ENCODE measurements around the gene HAUS3. TPM values are rescaled to one million over a fixed set of nuclear protein-coding genes. Genes with fewer than 3 reads are reported as not detected.
"Not testable (repeated sequence)": the region's sequence is repeated elsewhere in the genome, so short reads cannot be mapped to it uniquely, and the experiment has no call there.

The HAUS3 gene
- total RNA-seq, 2 experiments from 2014 or later, result 28.5 to 28.7 TPM

- POLR2A ChIA-PET, result interaction anchor here (0.6 kb wide), 1 partner anchor 9 kb away, joined by 3 read pairs; no protein-coding TSS in a partner anchor
- H3K4me3 Mint-ChIP-seq, result no peak overlapping the region
- H3K36me3 Mint-ChIP-seq, result no peaks in the 10 kb centered on the region
- H3K27ac Mint-ChIP-seq, result no peak overlapping the region
- H3K9me3 Mint-ChIP-seq, result peaks cover 3% of the 10 kb centered on the region
- H3K4me1 Mint-ChIP-seq, result peaks cover 22% of the 10 kb centered on the region
- no peaks in the 10 kb centered on the region for H3K27me3 Mint-ChIP-seq
- ATAC-seq (ENCODE audit: low read depth) (no peak), DNase-seq (no peak)
Observed at GRCh38 chr4:2284161-2284933, 42.4 kb upstream of the HAUS3 start.

- no peaks in the 10 kb centered on the region for H3K36me3 Mint-ChIP-seq
- peaks cover 3% of the 10 kb centered on the region for H3K9me3 Mint-ChIP-seq
- no peak overlapping the region for H3K4me3 Mint-ChIP-seq
- H3K27ac Mint-ChIP-seq, result no peak overlapping the region
- no peaks in the 10 kb centered on the region for H3K27me3 Mint-ChIP-seq
- POLR2A ChIA-PET, result interaction anchor here (0.6 kb wide), 1 partner anchor 10 kb away, joined by 3 read pairs; no protein-coding TSS in a partner anchor
- no peak for ATAC-seq (ENCODE audit: low read depth)
- no peak for DNase-seq
- peaks cover 22% of the 10 kb centered on the region for H3K4me1 Mint-ChIP-seq
Observed at GRCh38 chr4:2283199-2283711, 41.3 kb upstream of the HAUS3 start.

- H3K4me1 Mint-ChIP-seq, result peaks cover 22% of the 10 kb centered on the region
- DNase-seq (peak; percentile 61), ATAC-seq (ENCODE audit: low read depth) (peak; percentile 97)
- H3K27ac Mint-ChIP-seq, result peak overlapping the region; percentile 90
- H3K4me3 Mint-ChIP-seq, result peak overlapping the region; percentile 48
- no peaks in the 10 kb centered on the region for H3K36me3 Mint-ChIP-seq
- H3K9me3 Mint-ChIP-seq, result peaks cover 3% of the 10 kb centered on the region
- POLR2A ChIA-PET, result interaction anchor here (0.9 to 1.2 kb wide), 6 partner anchors 9 to 187 kb away, joined by 3 to 9 read pairs (median 4); partner anchors contain the start of genes MXD4 and RNF4
- H3K27me3 Mint-ChIP-seq, result no peaks in the 10 kb centered on the region
Observed at GRCh38 chr4:2281575-2282343, 39.8 kb upstream of the HAUS3 start.

- Mint-ChIP-seq H3K36me3 (no peaks in the 10 kb centered on the region), H3K9me3 (peaks cover 3% of the 10 kb centered on the region), H3K4me3 (no peak overlapping the region), H3K4me1 (peaks cover 22% of the 10 kb centered on the region), H3K27me3 (no peaks in the 10 kb centered on the region), H3K27ac (peak overlapping the region; percentile 90)
- DNase-seq (no peak), ATAC-seq (ENCODE audit: low read depth) (no peak)
- POLR2A ChIA-PET, result interaction anchor here (1.3 kb wide), 1 partner anchor 132 kb away, joined by 3 read pairs; no protein-coding TSS in a partner anchor
Observed at GRCh38 chr4:2280531-2281300, 38.8 kb upstream of the HAUS3 start.

- H3K9me3 Mint-ChIP-seq, result no peaks in the 10 kb centered on the region
- no peaks in the 10 kb centered on the region for H3K36me3 Mint-ChIP-seq
- H3K27ac Mint-ChIP-seq, result no peak overlapping the region
- POLR2A ChIA-PET, result no interaction called here
- peaks cover 17% of the 10 kb centered on the region for H3K4me1 Mint-ChIP-seq
- no peak for ATAC-seq (ENCODE audit: low read depth)
- no peaks in the 10 kb centered on the region for H3K27me3 Mint-ChIP-seq
- H3K4me3 Mint-ChIP-seq, result no peak overlapping the region
- no peak for DNase-seq
Observed at GRCh38 chr4:2277956-2278355, 36.0 kb upstream of the HAUS3 start.

- Mint-ChIP-seq H3K9me3 (no peaks in the 10 kb centered on the region), H3K4me3 (no peak overlapping the region), H3K27ac (no peak overlapping the region), H3K4me1 (peaks cover 7% of the 10 kb centered on the region), H3K27me3 (no peaks in the 10 kb centered on the region), H3K36me3 (no peaks in the 10 kb centered on the region)
- POLR2A ChIA-PET, result no interaction called here
- ATAC-seq (ENCODE audit: low read depth) (no peak), DNase-seq (no peak)
Observed at GRCh38 chr4:2276581-2277325, 34.8 kb upstream of the HAUS3 start.

GRCh38 chr4:2275546-2276251 is 33.8 kb upstream of the HAUS3 start:
- DNase-seq, result no peak
- POLR2A ChIA-PET, result no interaction called here
- H3K4me1 Mint-ChIP-seq, result peaks cover 1% of the 10 kb centered on the region
- H3K36me3 Mint-ChIP-seq, result no peaks in the 10 kb centered on the region
- ATAC-seq (ENCODE audit: low read depth), result no peak
- H3K27me3 Mint-ChIP-seq, result no peaks in the 10 kb centered on the region
- no peak overlapping the region for H3K4me3 Mint-ChIP-seq
- H3K9me3 Mint-ChIP-seq, result no peaks in the 10 kb centered on the region
- H3K27ac Mint-ChIP-seq, result no peak overlapping the region

GRCh38 chr4:2275044-2275397 is 33.1 kb upstream of the HAUS3 start:
- H3K27ac Mint-ChIP-seq; H3K9me3 Mint-ChIP-seq; H3K4me1 Mint-ChIP-seq; H3K27me3 Mint-ChIP-seq; H3K36me3 Mint-ChIP-seq; POLR2A ChIA-PET; H3K4me3 Mint-ChIP-seq; DNase-seq; ATAC-seq (ENCODE audit: low read depth): not testable (repeated sequence)

GRCh38 chr4:2274320-2275043 is 32.6 kb upstream of the HAUS3 start:
- POLR2A ChIA-PET, result no interaction called here
- no peaks in the 10 kb centered on the region for H3K36me3 Mint-ChIP-seq
- no peak overlapping the region for H3K4me3 Mint-ChIP-seq
- DNase-seq (no peak), ATAC-seq (ENCODE audit: low read depth) (no peak)
- H3K9me3 Mint-ChIP-seq, result no peaks in the 10 kb centered on the region
- H3K4me1 Mint-ChIP-seq, result no peaks in the 10 kb centered on the region
- no peaks in the 10 kb centered on the region for H3K27me3 Mint-ChIP-seq
- H3K27ac Mint-ChIP-seq, result no peak overlapping the region

- no peaks in the 10 kb centered on the region for H3K36me3 Mint-ChIP-seq
- no peaks in the 10 kb centered on the region for H3K9me3 Mint-ChIP-seq
- no peak overlapping the region for H3K27ac Mint-ChIP-seq
- POLR2A ChIA-PET, result no interaction called here
- no peak for ATAC-seq (ENCODE audit: low read depth)
- H3K4me1 Mint-ChIP-seq, result no peaks in the 10 kb centered on the region
- DNase-seq, result no peak
- no peak overlapping the region for H3K4me3 Mint-ChIP-seq
- no peaks in the 10 kb centered on the region for H3K27me3 Mint-ChIP-seq
Observed at GRCh38 chr4:2273657-2274319, 31.9 kb upstream of the HAUS3 start.

GRCh38 chr4:2273221-2273620 is 31.3 kb upstream of the HAUS3 start:
- no peak for DNase-seq
- no peaks in the 10 kb centered on the region for H3K36me3 Mint-ChIP-seq
- H3K27ac Mint-ChIP-seq, result no peak overlapping the region
- H3K9me3 Mint-ChIP-seq, result no peaks in the 10 kb centered on the region
- no peak overlapping the region for H3K4me3 Mint-ChIP-seq
- H3K27me3 Mint-ChIP-seq, result no peaks in the 10 kb centered on the region
- no peaks in the 10 kb centered on the region for H3K4me1 Mint-ChIP-seq
- ATAC-seq (ENCODE audit: low read depth), result no peak
- POLR2A ChIA-PET, result no interaction called here

- DNase-seq (no peak), ATAC-seq (ENCODE audit: low read depth) (no peak)
- H3K27me3 Mint-ChIP-seq, result no peaks in the 10 kb centered on the region
- no peaks in the 10 kb centered on the region for H3K4me1 Mint-ChIP-seq
- no peaks in the 10 kb centered on the region for H3K36me3 Mint-ChIP-seq
- no peaks in the 10 kb centered on the region for H3K9me3 Mint-ChIP-seq
- no peak overlapping the region for H3K4me3 Mint-ChIP-seq
- no peak overlapping the region for H3K27ac Mint-ChIP-seq
- POLR2A ChIA-PET, result no interaction called here
Observed at GRCh38 chr4:2272828-2273120, 30.9 kb upstream of the HAUS3 start.
